Measurements from ENCODE around the gene SERPINA10. TPM values are rescaled to one million over a fixed set of nuclear protein-coding genes. Genes with fewer than 3 reads are reported as not detected.

The SERPINA10 gene
- total and polyA plus RNA-seq, 2 of the 13 experiments (the other 11 are each of a cell fraction or from before 2014, with no cell fraction given), result 20.1 to 20.2 TPM

- TF ChIP-seq NFAT5 (CRISPR knock-in tag; IDR thresholded peaks at IDR 0.05), result no peak
- TF ChIP-seq MAFF (IDR thresholded peaks at IDR 0.05; ENCODE audit: low read depth, low read length), result no peak
- TF ChIP-seq WIZ (CRISPR knock-in tag; IDR thresholded peaks at IDR 0.05), result no peak
- no peak for TF ChIP-seq ZZZ3 (CRISPR knock-in tag; IDR thresholded peaks at IDR 0.05; ENCODE audit: borderline replicate concordance)
- TF ChIP-seq ZNF777 (CRISPR knock-in tag; IDR thresholded peaks at IDR 0.05), result no peak
- no peak; the same call in 1 of the 2 replicates for TF ChIP-seq ZBTB25 (CRISPR knock-in tag; IDR thresholded peaks at IDR 0.05)
- no peak; the same call in none of the 2 replicates for TF ChIP-seq ZNF280B (CRISPR knock-in tag; IDR thresholded peaks at IDR 0.05; ENCODE audit: borderline replicate concordance)
- no peak for TF ChIP-seq KLF12 (CRISPR knock-in tag; IDR thresholded peaks at IDR 0.05; ENCODE audit: borderline replicate concordance)
- no peak for TF ChIP-seq DMTF1 (CRISPR knock-in tag; IDR thresholded peaks at IDR 0.05)
- TF ChIP-seq ZNF569 (CRISPR knock-in tag; IDR thresholded peaks at IDR 0.05; ENCODE audit: borderline replicate concordance), result no peak
- TF ChIP-seq RBFOX2 (IDR thresholded peaks at IDR 0.05; ENCODE audit: low read depth, low read length), result peak; percentile 36; the same call in 1 of the 2 replicates
- TF ChIP-seq MTF2 (CRISPR knock-in tag; IDR thresholded peaks at IDR 0.05; ENCODE audit: borderline replicate concordance), result no peak
- no peak for TF ChIP-seq RFX3 (CRISPR knock-in tag; IDR thresholded peaks at IDR 0.05)
- TF ChIP-seq ZNF263 (CRISPR knock-in tag; IDR thresholded peaks at IDR 0.05), result no peak
- peak; percentile 10 for TF ChIP-seq XRCC5 (optimal IDR thresholded peaks at IDR 0.05; ENCODE audit: low read length)
- TF ChIP-seq ELF1 (CRISPR knock-in tag; IDR thresholded peaks at IDR 0.05), result peak; percentile 60
- TF ChIP-seq ADNP (CRISPR knock-in tag; IDR thresholded peaks at IDR 0.05), result no peak
- no peak for TF ChIP-seq SMAD9 (CRISPR knock-in tag; IDR thresholded peaks at IDR 0.05)
- TF ChIP-seq PHB2 (IDR thresholded peaks at IDR 0.05; ENCODE audit: partially characterized antibody), result no peak
- TF ChIP-seq JDP2 (CRISPR knock-in tag; IDR thresholded peaks at IDR 0.05; ENCODE audit: borderline replicate concordance), result no peak; the same call in 1 of the 2 replicates
These were observed 29.8 kb upstream of the SERPINA10 start, which contains the start of gene SERPINA6 (continued) for GRCh38 chr14:94322648-94323570.

All from HepG2 (cell line).